Pancreas (tissue), 10 donors: ENCODE results near the gene DUSP1. TPM values are rescaled to one million over a fixed set of nuclear protein-coding genes. Genes with fewer than 3 reads are reported as not detected.

Source experiments
- ATAC-seq, 4 donors: fragments of 200-7000 bp; cut with Tn5 transposase; one replicate each; pipeline versions ENCODE4 v1.8.0 to v1.9.1; 2020; ENCODE audit warnings: mild to moderate bottlenecking in 4 of 4, moderate library complexity in 4 of 4
- DNase-seq, 6 donors: peaks; one replicate each; pipeline ENCODE4 v3.0.0-alpha.2; 2020
- FAIRE-seq: peaks from 2 replicates; lab custom pipeline; 2012; peaks lifted over from hg19 to GRCh38; lab: Jason Lieb, UNC
- H3K27ac ChIP-seq, 4 donors: fragments of 200-600 bp; sonication (generic); 1 replicate in 3 of 4; 2 replicates in 1 of 4; pipeline versions ENCODE4 v1.5.0 to v1.8.0; 2020
- H3K27me3 ChIP-seq, 4 donors: fragments of 200-600 bp; one replicate each; pipeline ENCODE4 v1.8.0; 2021
- H3K36me3 ChIP-seq, 3 donors: fragments of 200-600 bp; sonication (generic) in 1 of 3; one replicate each; pipeline versions ENCODE4 v1.5.0 to v1.8.0; 2020 to 2021
- H3K4me1 ChIP-seq, 3 donors: fragments of 200-600 bp; one replicate each; pipeline ENCODE4 v1.8.0; 2021
- H3K4me3 ChIP-seq, 4 donors: fragments of 200-600 bp; sonication (generic) in 2 of 4; one replicate each; pipeline versions ENCODE4 v1.5.0 to v1.8.0; 2020 to 2021
- H3K9me3 ChIP-seq, 4 donors: fragments of 200-600 bp; one replicate each; pipeline ENCODE4 v1.8.0; 2021
- CTCF ChIP-seq, 4 donors: fragments of 200-600 bp; sonication (generic) in 3 of 4; IDR thresholded peaks; one replicate each; pipeline versions ENCODE4 v1.5.0 to v1.8.0; 2021; ENCODE audit warnings: antibody characterized with exemption in 4 of 4
- WGBS, 2 donors: extraction: QIAGEN DNeasy Blood & Tissue Kit; methylation state at CpG; one replicate each; pipeline ENCODE4 v1.1.7; 2013; 5-methylcytosine and 5-hydroxymethylcytosine counted together
- intact Hi-C, 3 donors: fragments of 100-400 bp; cut with DNase I; formaldehyde crosslinking; loops; one replicate each; pipeline versions ENCODE4 v1.11.1 to v1.14.2; 2022
- polyA plus RNA-seq, 2 donors: library from polyadenylated mRNA; stranded (reverse); fragments of 200-250 nt; gene quantifications; one replicate each; pipeline ENCODE4 v1.2.3, GENCODE V29; 2013
- total RNA-seq, 6 donors: library from RNA; stranded (reverse); fragmentation: NEBNext Ultra II Directional in 4 of 6; extraction: Animal tissue kit (Norgen Biotek cat#: 25700) in 4 of 6; gene quantifications; one replicate each; pipeline versions ENCODE4 v1.2.1 to v1.2.4, GENCODE V29; 2021 to 2023
- donor health status: healthy with polysubstance abuse.
- donor health status: DM: no; HTN: no; CAD: no; lungs with moderate emphysema.
- donor health status: DM: no; HTN: no; CAD: no.
- donor health status: control.
- donor health status: control.
- donor health status: Bipolar disorder and iron deficiency.
- donor health status: DM: yes; HTN: yes; CAD: no.
- donor health status: DM: no; HTN: no; CAD: no.
- donor health status: DM: no; HTN: no; CAD: no.
- donor health status: DM: yes; HTN: yes; CAD: no.

The DUSP1 gene
- total and polyA plus RNA-seq, 8 donors = 18.6 to 198 (median 55.5) TPM

DNA sequence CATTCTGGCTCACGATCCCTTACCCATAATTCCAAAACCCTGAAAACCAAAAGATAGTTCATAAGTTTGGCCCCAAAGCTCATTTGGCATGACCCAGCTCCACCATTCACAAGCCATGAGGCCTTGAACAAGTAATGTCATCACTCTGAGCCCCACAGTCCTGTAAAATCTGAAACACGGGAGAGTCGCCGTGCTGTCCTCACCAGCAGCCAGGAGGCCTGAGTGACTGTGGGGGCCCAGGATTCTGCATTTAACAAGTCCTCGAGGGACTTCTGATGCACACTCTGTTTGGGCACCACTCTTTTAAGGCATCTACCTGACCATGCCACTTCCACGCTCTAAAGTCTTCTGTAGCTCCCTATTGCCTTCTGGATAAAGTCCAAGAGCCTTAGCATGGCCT lies 40.8 kb downstream of the DUSP1 start:
- ATAC-seq (no peak), FAIRE-seq (no peak), DNase-seq (no peak)
- no peak overlapping the region for H3K4me3 ChIP-seq
- no peak overlapping the region for H3K27ac ChIP-seq
- peaks cover 0 to 9% (median 0%) of the 10 kb centered on the region in 3 donors for H3K4me1 ChIP-seq
- WGBS, 2 donors = 87 to 93% methylated on average over 6 of the region's 6 CpGs
- intact Hi-C loops = no loop called here
- no peaks in the 10 kb centered on the region for H3K27me3 ChIP-seq
- no peak for TF ChIP-seq CTCF (IDR thresholded peaks at IDR 0.05)
- no peaks in the 10 kb centered on the region for H3K36me3 ChIP-seq
- H3K9me3 ChIP-seq = no peaks in the 10 kb centered on the region

DNA sequence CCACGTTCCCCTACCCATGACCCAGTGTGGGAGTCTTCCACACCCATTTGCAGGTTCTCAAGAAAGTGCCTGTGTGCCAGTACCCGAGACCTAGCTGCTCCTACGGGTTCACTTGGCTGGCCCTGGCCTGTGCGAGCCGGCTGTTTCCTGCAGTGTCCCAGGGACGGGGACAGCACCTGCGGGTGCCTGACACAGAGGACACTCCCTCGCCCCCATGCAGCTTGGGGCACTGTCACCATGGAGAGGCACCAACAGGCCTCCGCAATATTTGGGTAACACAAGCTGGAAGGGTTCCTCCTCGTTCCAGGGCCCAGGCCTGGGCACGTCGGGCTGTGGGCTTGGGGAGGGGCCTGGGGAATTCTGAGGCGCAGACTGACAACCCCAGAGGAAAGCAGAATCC lies 41.4 kb downstream of the DUSP1 start:
- Histone ChIP-seq H3K36me3 (no peaks in the 10 kb centered on the region), H3K4me1 (peaks cover 0 to 9% (median 0%) of the 10 kb centered on the region in 3 donors), H3K4me3 (no peak overlapping the region), H3K27me3 (no peaks in the 10 kb centered on the region), H3K9me3 (no peaks in the 10 kb centered on the region), H3K27ac (no peak overlapping the region)
- DNase-seq = no peak
- 92 to 93% methylated on average over 13 of the region's 13 CpGs for WGBS, 2 donors
- no peak for FAIRE-seq
- no peak for TF ChIP-seq CTCF (IDR thresholded peaks at IDR 0.05)
- intact Hi-C loops = loop anchor here in 1 of 3 donors (5.0 kb wide), 1 partner anchor 188 kb away; no protein-coding TSS in a partner anchor
- ATAC-seq = no peak

DNA sequence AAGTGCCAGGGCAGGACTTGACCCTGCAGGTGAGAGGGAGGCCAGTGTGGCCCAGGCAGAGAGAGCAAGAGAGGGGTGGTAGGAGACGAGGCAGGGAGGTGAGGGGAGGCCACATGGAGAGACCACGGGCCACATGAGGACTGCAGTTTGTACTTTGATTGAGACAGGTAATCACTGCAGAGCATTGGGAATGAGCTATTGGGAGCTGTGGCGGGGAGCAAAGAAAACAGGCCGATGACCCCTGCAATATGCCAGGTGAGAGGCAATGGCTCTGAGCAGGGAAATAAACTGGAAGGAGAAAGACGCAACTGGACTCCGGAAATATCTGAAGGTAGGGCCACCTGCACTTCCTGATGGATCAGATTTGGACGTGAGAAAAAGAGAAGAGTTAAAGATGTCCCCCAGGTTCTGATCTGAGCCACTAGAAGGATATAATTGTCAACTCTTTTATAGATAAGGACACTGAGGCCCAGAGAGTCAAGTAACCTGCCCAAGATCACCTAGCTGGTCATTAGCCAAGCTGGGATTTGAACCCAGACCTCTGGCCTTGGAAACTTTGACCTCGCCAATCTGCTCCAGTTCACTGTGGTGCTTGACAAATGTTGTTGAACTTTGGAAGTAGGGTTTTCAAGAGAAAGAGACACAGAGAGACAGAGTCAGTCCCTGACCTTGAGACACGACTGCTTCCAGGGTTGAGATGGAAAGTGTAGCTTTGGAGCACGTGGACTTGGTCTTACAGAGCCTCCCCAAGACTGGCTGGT lies 42.3 kb downstream of the DUSP1 start:
- ATAC-seq = no peak
- FAIRE-seq = no peak
- Histone ChIP-seq H3K4me1 (peaks cover 0 to 6% (median 0%) of the 10 kb centered on the region in 3 donors), H3K27me3 (no peaks in the 10 kb centered on the region), H3K36me3 (no peaks in the 10 kb centered on the region), H3K27ac (no peak overlapping the region), H3K9me3 (no peaks in the 10 kb centered on the region), H3K4me3 (no peak overlapping the region)
- DNase-seq = no peak
- intact Hi-C loops = loop anchor here in 1 of 3 donors (5.0 kb wide), 1 partner anchor 189 kb away; no protein-coding TSS in a partner anchor
- 82 to 85% methylated on average over 10 of the region's 10 CpGs for WGBS, 2 donors
- no peak for TF ChIP-seq CTCF (IDR thresholded peaks at IDR 0.05)

DNA sequence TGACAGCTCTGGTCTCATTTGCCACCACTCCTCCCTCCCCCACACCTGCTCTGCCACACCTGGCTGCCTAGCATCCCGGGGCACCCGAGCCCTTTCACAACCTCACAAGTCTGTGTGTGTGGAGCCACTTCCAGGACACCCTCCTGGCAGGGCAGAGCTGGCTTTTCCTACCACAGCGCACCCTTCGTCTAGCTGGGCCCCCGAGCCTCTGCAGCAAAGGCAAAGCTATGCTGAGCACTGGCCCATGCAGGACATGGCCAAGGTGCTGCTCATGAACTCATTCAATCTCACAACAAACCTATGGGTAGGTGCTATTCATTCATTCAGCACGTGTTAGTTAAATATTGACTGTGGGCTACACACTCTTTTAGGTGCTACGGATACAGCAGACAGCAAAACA lies 43.4 kb downstream of the DUSP1 start:
- intact Hi-C loops = loop anchor here in 1 of 3 donors (5.0 kb wide), 1 partner anchor 190 kb away; no protein-coding TSS in a partner anchor
- H3K9me3 ChIP-seq = no peaks in the 10 kb centered on the region
- no peaks in the 10 kb centered on the region for H3K27me3 ChIP-seq
- H3K36me3 ChIP-seq = no peaks in the 10 kb centered on the region
- TF ChIP-seq CTCF (IDR thresholded peaks at IDR 0.05) = no peak
- no peak overlapping the region for H3K27ac ChIP-seq
- H3K4me3 ChIP-seq = no peak overlapping the region
- FAIRE-seq (no peak), DNase-seq (peak in 1 of 6 donors; percentile 51), ATAC-seq (no peak)
- peaks cover 0 to 3% (median 0%) of the 10 kb centered on the region in 3 donors for H3K4me1 ChIP-seq
- WGBS, 2 donors = 62 to 64% methylated on average over 7 of the region's 7 CpGs

- intact Hi-C loops = loop anchor here in 1 of 3 donors (5.0 kb wide), 1 partner anchor 190 kb away; no protein-coding TSS in a partner anchor
- H3K27me3 ChIP-seq = no peaks in the 10 kb centered on the region
- DNase-seq = peak in 1 of 6 donors; percentile 31
- no peak overlapping the region for H3K4me3 ChIP-seq
- TF ChIP-seq CTCF (IDR thresholded peaks at IDR 0.05) = no peak
- WGBS, 2 donors = 86 to 89% methylated on average over 11 of the region's 11 CpGs
- peaks cover 0 to 8% (median 0%) of the 10 kb centered on the region in 3 donors for H3K4me1 ChIP-seq
- no peaks in the 10 kb centered on the region for H3K36me3 ChIP-seq
- no peak for FAIRE-seq
- H3K27ac ChIP-seq = no peak overlapping the region
- no peak for ATAC-seq
- no peaks in the 10 kb centered on the region for H3K9me3 ChIP-seq
Observed at GRCh38 chr5:172726966-172727365, 44.0 kb downstream of the DUSP1 start.
